K562 (cell line): Measurements from ENCODE around the gene GBA3. TPM values are rescaled to one million over a fixed set of nuclear protein-coding genes. Genes with fewer than 3 reads are reported as not detected.

Source experiments
- ATAC-seq: fragments of 200-7000 bp; cut with Tn5 transposase; 3 replicates; pipeline ENCODE4 v1.9.1; 2020; ENCODE audit warnings: moderate library complexity
- BruUV-seq: library from RNA; stranded (reverse); fragments of 400-500 nt; replicated peaks from 2 replicates; lab custom pipeline; 2021; lab: Mats Ljungman, UMichigan
- CTCF ChIA-PET: fragments of 300-600 bp; formaldehyde crosslinking; extraction: SDS; loops from one replicate; lab custom pipeline; 2021; ENCODE audit warnings: low intra/inter-chr PET ratio; lab: Yijun Ruan, JAX
- POLR2A ChIA-PET: fragments of 300-600, 350-650 bp; sonication (Branson Sonifier 250); formaldehyde crosslinking; extraction: SDS; loops from one replicate; lab custom pipeline; 2021; ENCODE audit warnings: antibody characterized with exemption, inconsistent platforms; lab: Yijun Ruan, JAX
- DNase-seq, 4 experiments: peaks; one replicate each; pipeline versions ENCODE4 v3.0.0 to v3.0.0-alpha.2; 2011 to 2018; ENCODE audit warnings: low spot score in 3 of 4, mixed read lengths in 3 of 4; ENCODE audit errors: extremely low read depth in 1 of 4
- FAIRE-seq: peaks from 2 replicates; lab custom pipeline; 2011; peaks lifted over from hg19 to GRCh38; lab: Jason Lieb, UNC
- H2AFZ ChIP-seq: 2 replicates; pipeline ENCODE4 v1.6.0; 2011; ENCODE audit warnings: low read depth, low read length, control low read depth, inconsistent platforms
- H3K27ac ChIP-seq: fragments of 200-600 bp; 3 replicates; pipeline ENCODE4 v1.8.0; 2011; ENCODE audit warnings: low read depth, mild to moderate bottlenecking, control low read depth, inconsistent platforms, low read length, moderate library complexity, mixed read lengths; ENCODE audit errors: extremely low read depth
- H3K27me3 ChIP-seq, 2 experiments: fragments of 300-600 bp in 1 of 2; 2 replicates in 1 of 2; 3 replicates in 1 of 2; pipeline versions ENCODE4 v1.6.0 to v1.8.0; 2011; ENCODE audit warnings: inconsistent platforms in 2 of 2, low read length in 2 of 2, mild to moderate bottlenecking in 1 of 2, mixed read lengths in 1 of 2, moderate library complexity in 1 of 2; ENCODE audit not compliant: control insufficient read depth in 2 of 2, insufficient read depth in 2 of 2
- H3K36me3 ChIP-seq: fragments of 300-600 bp; 3 replicates; pipeline ENCODE4 v1.8.0; 2011; ENCODE audit warnings: mild to moderate bottlenecking, low read length, inconsistent platforms; ENCODE audit not compliant: control insufficient read depth, insufficient read depth
- H3K4me1 ChIP-seq, 2 experiments: fragments of 200-600 bp in 1 of 2; replicated peaks in 1 of 2; 2 replicates in 1 of 2; 3 replicates in 1 of 2; pipeline versions ENCODE4 v1.5.1 to v1.8.0; 2011; ENCODE audit warnings: inconsistent platforms in 2 of 2, low read length in 2 of 2, mild to moderate bottlenecking in 1 of 2, mixed read lengths in 1 of 2, moderate library complexity in 1 of 2; ENCODE audit not compliant: control insufficient read depth in 2 of 2, insufficient read depth in 2 of 2
- H3K4me2 ChIP-seq: 2 replicates; pipeline ENCODE4 v1.6.1; 2011; ENCODE audit warnings: low read length, control low read depth, inconsistent platforms, mixed read lengths; ENCODE audit not compliant: insufficient read depth
- H3K4me3 ChIP-seq: fragments of 200-600 bp; sonication (generic), shearing (Covaris generic); 2 replicates; pipeline ENCODE4 v1.5.1; 2016; ENCODE audit warnings: control low read depth, inconsistent platforms
- H3K79me2 ChIP-seq: fragments of 200-600 bp; 3 replicates; pipeline ENCODE4 v1.8.0; 2011; ENCODE audit warnings: low read length, inconsistent platforms; ENCODE audit not compliant: control insufficient read depth, insufficient read depth
- H3K9ac ChIP-seq, 2 experiments: 2 replicates each; pipeline versions ENCODE4 v1.6.0 to v1.6.1; 2011; ENCODE audit warnings: low read depth in 2 of 2, low read length in 2 of 2, control low read depth in 1 of 2, inconsistent platforms in 1 of 2, mild to moderate bottlenecking in 1 of 2, mixed read lengths in 1 of 2; ENCODE audit not compliant: insufficient read depth in 1 of 2
- H3K9me1 ChIP-seq: one replicate; pipeline ENCODE4 v1.6.0; 2011; ENCODE audit warnings: inconsistent platforms, mild to moderate bottlenecking, low read length, moderate library complexity; ENCODE audit not compliant: control insufficient read depth, insufficient read depth
- H3K9me3 ChIP-seq: replicated peaks from 2 replicates; pipeline ENCODE4 v1.5.1; 2011; ENCODE audit warnings: low read depth, low read length, inconsistent platforms; ENCODE audit not compliant: control insufficient read depth, insufficient read depth
- H4K20me1 ChIP-seq: replicated peaks from 2 replicates; pipeline ENCODE4 v1.6.1; 2011; ENCODE audit warnings: low read length, inconsistent platforms, mixed read lengths; ENCODE audit not compliant: control insufficient read depth, insufficient read depth
- CBX2 ChIP-seq: fragments of 200-600 bp; sonication (generic); IDR thresholded peaks from one replicate; pipeline ENCODE4 v1.6.1; 2012; ENCODE audit warnings: mild to moderate bottlenecking, low read length, inconsistent platforms; ENCODE audit not compliant: insufficient read depth, poor library complexity, severe bottlenecking
- ELF1 ChIP-seq: fragments of 200-800 bp; sonication (Bioruptor generic); IDR thresholded peaks from 2 replicates; pipeline ENCODE4 v1.6.1; 2016; ENCODE audit warnings: missing genetic modification characterization, missing compliant biosample characterization
- FOS ChIP-seq: IDR thresholded peaks from 3 replicates; pipeline ENCODE4 v1.6.1; 2011; ENCODE audit not compliant: insufficient read length; ENCODE audit errors: extremely low read depth
- HSF4 ChIP-seq: fragments of 250-450 bp; sonication (Bioruptor Pico); IDR thresholded peaks from 2 replicates; pipeline ENCODE4 v2.1.2; 2022; ENCODE audit warnings: mild to moderate bottlenecking, moderate library complexity, borderline replicate concordance
- NR3C1 ChIP-seq: sonication (generic); formaldehyde crosslinking; IDR thresholded peaks from 2 replicates; pipeline ENCODE4 v1.8.1; 2022; ENCODE audit warnings: missing genetic modification reagents
- PATZ1 ChIP-seq: fragments of 250-450 bp; sonication (Bioruptor Pico); IDR thresholded peaks from 2 replicates; pipeline ENCODE4 v1.5.0; 2020; ENCODE audit warnings: mild to moderate bottlenecking, borderline replicate concordance
- PHF20 ChIP-seq: fragments of 450-650 bp; IDR thresholded peaks from 2 replicates; pipeline ENCODE4 v1.6.1; 2018; ENCODE audit not compliant: partially characterized antibody
- SPI1 ChIP-seq: IDR thresholded peaks from 2 replicates; pipeline ENCODE4 v1.6.1; 2011; ENCODE audit warnings: low read depth, low read length, control low read depth, borderline replicate concordance
- TEAD1 ChIP-seq, 2 experiments: fragments of 450-650 bp in 1 of 2; sonication (generic) in 1 of 2; formaldehyde crosslinking; IDR thresholded peaks; 2 replicates each; pipeline versions ENCODE4 v1.4.0 to v1.8.0; 2020 to 2022; ENCODE audit warnings: mild to moderate bottlenecking in 2 of 2, missing genetic modification reagents in 1 of 2
- WGBS: fragments of 100-300 bp; shearing (Covaris generic); methylation state at CpG from one replicate; pipeline ENCODE4 v1.1.6; 2016; ENCODE audit warnings: low coverage, mixed read lengths; ENCODE audit not compliant: insufficient coverage; ENCODE audit errors: missing lambda C conversion rate; 5-methylcytosine and 5-hydroxymethylcytosine counted together
- in situ Hi-C: fragments of 300-500 bp; cut with MboI; formaldehyde crosslinking; loops from 4 replicates; pipeline ENCODE4 v1.15.0; 2018; ENCODE audit warnings: inconsistent platforms, mixed read lengths
- intact Hi-C: fragments of 100-400 bp; cut with micrococcal nuclease; formaldehyde crosslinking; loops from 2 replicates; pipeline ENCODE4 v1.14.2; 2022
- polyA plus RNA-seq, 8 experiments: library from polyadenylated mRNA; depleted of rRNA in 4 of 8; stranded (reverse) in 5 of 8; unstranded in 3 of 8; fragments of >200 nt; fragmentation: Nextera tagmentation in 2 of 8; fragmentation: Illumina TruSeq in 1 of 8; extraction: Ambion mirVana in 2 of 8; extraction: Trizol in 1 of 8; gene quantifications; 2 replicates each; pipeline versions ENCODE4 v1.2.1 to v1.2.3, GENCODE V29; 2011 to 2014; ENCODE audit warnings: inconsistent platforms in 1 of 8, missing spikeins in 1 of 8
- total RNA-seq, 7 experiments: library from RNA; depleted of rRNA in 6 of 7; stranded (reverse); fragments of >200 nt in 6 of 7; fragmentation: Illumina TruSeq in 2 of 7; extraction: Trizol in 2 of 7; gene quantifications; 2 replicates each; pipeline versions ENCODE4 v1.2.1 to v1.2.3, GENCODE V29; 2011 to 2021; ENCODE audit warnings: low replicate concordance in 1 of 7
- TF ChIP-seq, protein P1 (sequence below): fragments of 450-650 bp; conservative IDR thresholded peaks from 2 replicates; pipeline ENCODE4 v1.6.1; 2016; ENCODE audit warnings: missing genetic modification characterization, low read depth, mild to moderate bottlenecking, missing compliant biosample characterization, moderate library complexity

The GBA3 gene
- total and polyA plus RNA-seq, 9 of the 15 experiments (the other 6 are each of a cell fraction or from before 2014, with no cell fraction given): 0.13 to 0.75 (median 0.40) TPM; not detected in 1

- intact Hi-C loops: no loop called here
- 0% methylated on average over 3 of the region's 3 CpGs for WGBS
Measured at GRCh38 chr4:22689428-22689827, 3.3 kb upstream of the GBA3 start.

More at GRCh38 chr4:22689428-22689827, 3.3 kb upstream of the GBA3 start:
- POLR2A ChIA-PET: no interaction called here
- no peaks in the 10 kb centered on the region for H3K9me3 ChIP-seq
- no TSS peak for BruUV-seq
- no peak for ATAC-seq
- no peak for DNase-seq
- no peak overlapping the region for H3K27ac ChIP-seq
- no peak overlapping the region for H3K9ac ChIP-seq
- FAIRE-seq: no peak
- no peaks in the 10 kb centered on the region for H4K20me1 ChIP-seq
- in situ Hi-C loops: no loop called here
- no peaks in the 10 kb centered on the region for H3K27me3 ChIP-seq
- no peaks in the 10 kb centered on the region for H3K79me2 ChIP-seq
- no peak overlapping the region for H3K4me3 ChIP-seq
- H3K4me2 ChIP-seq: no peak overlapping the region
- no peaks in the 10 kb centered on the region for H3K9me1 ChIP-seq
- CTCF ChIA-PET: interaction anchor here (0.8 to 1.7 kb wide), 2 partner anchors 279 to 900 kb away, joined by 3 to 5 read pairs; no protein-coding TSS in a partner anchor
- no peak for TF ChIP-seq CBX2
- no peak for TF ChIP-seq HSF4 (CRISPR knock-in tag)
- no peak for TF ChIP-seq PHF20
- TF ChIP-seq, protein P1, sequence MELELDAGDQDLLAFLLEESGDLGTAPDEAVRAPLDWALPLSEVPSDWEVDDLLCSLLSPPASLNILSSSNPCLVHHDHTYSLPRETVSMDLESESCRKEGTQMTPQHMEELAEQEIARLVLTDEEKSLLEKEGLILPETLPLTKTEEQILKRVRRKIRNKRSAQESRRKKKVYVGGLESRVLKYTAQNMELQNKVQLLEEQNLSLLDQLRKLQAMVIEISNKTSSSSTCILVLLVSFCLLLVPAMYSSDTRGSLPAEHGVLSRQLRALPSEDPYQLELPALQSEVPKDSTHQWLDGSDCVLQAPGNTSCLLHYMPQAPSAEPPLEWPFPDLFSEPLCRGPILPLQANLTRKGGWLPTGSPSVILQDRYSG (tag): no peak
- TF ChIP-seq TEAD1 (CRISPR knock-in tag; IDR thresholded peaks at IDR 0.05): no peak
- no peak for TF ChIP-seq FOS
- no peak for TF ChIP-seq SPI1
- no peak for TF ChIP-seq NR3C1
- TF ChIP-seq PATZ1: no peak
- TF ChIP-seq ELF1: no peak
- no peaks in the 10 kb centered on the region for H3K4me1 ChIP-seq
- no peaks in the 10 kb centered on the region for H3K36me3 ChIP-seq
- H2AFZ ChIP-seq: no peak overlapping the region
